MCF 10A (cell line): ENCODE data around the gene ADCY1. TPM values are rescaled to one million over a fixed set of nuclear protein-coding genes. Genes with fewer than 3 reads are reported as not detected.

Source experiments
- BruUV-seq: library from RNA; stranded (reverse); fragments of 400-500 nt; replicated peaks from 2 replicates; lab custom pipeline; 2021; lab: Mats Ljungman, UMichigan
- CTCF ChIA-PET: fragments of 300-600 bp; sonication (Branson Sonifier 250); formaldehyde crosslinking; extraction: SDS; loops from one replicate; lab custom pipeline; 2021; ENCODE audit warnings: antibody characterized with exemption, inconsistent platforms; lab: Yijun Ruan, JAX
- POLR2A ChIA-PET: fragments of 300-600, 350-650 bp; sonication (Branson Sonifier 250); formaldehyde crosslinking; extraction: SDS; loops from one replicate; lab custom pipeline; 2020; ENCODE audit warnings: antibody characterized with exemption, inconsistent platforms; lab: Yijun Ruan, JAX
- DNase-seq: peaks from one replicate; pipeline ENCODE4 v3.0.0-alpha.2; 2018; ENCODE audit not compliant: unreplicated experiment
- H3K27ac Mint-ChIP-seq: one replicate; pipeline ENCODE4 v1.8.0; 2022; ENCODE audit warnings: mild to moderate bottlenecking, low read depth, mixed read lengths; ENCODE audit not compliant: unreplicated experiment
- H3K27me3 Mint-ChIP-seq: one replicate; pipeline ENCODE4 v1.8.0; 2022; ENCODE audit warnings: mixed read lengths; ENCODE audit not compliant: insufficient read depth, unreplicated experiment
- H3K36me3 Mint-ChIP-seq: one replicate; pipeline ENCODE4 v1.8.0; 2022; ENCODE audit warnings: mild to moderate bottlenecking, moderate library complexity, mixed read lengths; ENCODE audit not compliant: insufficient read depth, unreplicated experiment
- H3K4me1 Mint-ChIP-seq: one replicate; pipeline ENCODE4 v1.8.0; 2022; ENCODE audit warnings: mixed read lengths; ENCODE audit not compliant: insufficient read depth, unreplicated experiment
- H3K4me3 Mint-ChIP-seq: one replicate; pipeline ENCODE4 v1.8.0; 2022; ENCODE audit warnings: mild to moderate bottlenecking, moderate library complexity, mixed read lengths; ENCODE audit not compliant: unreplicated experiment
- H3K9me3 Mint-ChIP-seq: one replicate; pipeline ENCODE4 v1.8.0; 2022; ENCODE audit warnings: mixed read lengths; ENCODE audit not compliant: unreplicated experiment
- CTCF ChIP-seq: fragments of 200-600 bp; IDR thresholded peaks from one replicate; pipeline ENCODE4 v1.8.0; 2022; ENCODE audit warnings: antibody characterized with exemption, mild to moderate bottlenecking; ENCODE audit not compliant: unreplicated experiment
- intact Hi-C: fragments of 100-400 bp; cut with micrococcal nuclease; formaldehyde crosslinking; loops from 2 replicates; pipeline ENCODE4 v1.14.1; 2022
- total RNA-seq: library from RNA; stranded (reverse); gene quantifications from 2 replicates; pipeline ENCODE4 v1.2.3, GENCODE V29; 2022

ADCY1 gene
- total RNA-seq, 1 experiment from 2014 or later = 0.61 TPM

- no peak for DNase-seq
- Mint-ChIP-seq H3K9me3 (peaks cover 26% of the 10 kb centered on the region), H3K4me3 (no peak overlapping the region), H3K27me3 (peaks cover 25% of the 10 kb centered on the region), H3K36me3 (no peaks in the 10 kb centered on the region), H3K4me1 (no peaks in the 10 kb centered on the region), H3K27ac (no peak overlapping the region)
- BruUV-seq = no TSS peak
- TF ChIP-seq CTCF = no peak
- POLR2A ChIA-PET = no interaction called here
- intact Hi-C loops = no loop called here
- CTCF ChIA-PET = no interaction called here
Observed at GRCh38 chr7:45617166-45617565, 43.0 kb downstream of the ADCY1 start.

DNA sequence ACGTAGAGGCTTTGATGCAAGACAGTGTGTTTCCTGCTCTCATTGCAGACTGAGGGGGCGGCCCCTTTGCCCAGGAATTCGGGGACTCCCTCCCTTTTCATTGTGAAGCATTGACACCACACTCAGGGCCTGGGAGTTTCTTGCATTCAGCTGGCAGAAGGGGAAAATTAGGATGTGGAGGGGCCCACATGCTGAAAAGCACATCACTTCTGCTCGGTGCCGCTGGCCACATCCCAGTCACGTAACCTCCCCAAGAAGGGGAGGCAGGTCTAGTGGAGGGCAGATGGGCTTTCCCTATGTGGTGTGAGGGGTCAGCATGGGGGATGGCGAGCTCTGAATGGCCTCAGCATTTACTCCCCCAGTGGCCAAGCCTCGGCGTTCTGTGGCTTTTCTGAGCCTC lies 47.9 kb downstream of the ADCY1 start:
- no peak for DNase-seq
- BruUV-seq = no TSS peak
- ChIA-PET CTCF (no interaction called here), POLR2A (no interaction called here)
- no peak overlapping the region for H3K27ac Mint-ChIP-seq
- intact Hi-C loops = no loop called here
- H3K4me3 Mint-ChIP-seq = no peak overlapping the region
- H3K4me1 Mint-ChIP-seq = no peaks in the 10 kb centered on the region
- peaks cover 13% of the 10 kb centered on the region for H3K27me3 Mint-ChIP-seq
- no peak for TF ChIP-seq CTCF
- peaks cover 19% of the 10 kb centered on the region for H3K9me3 Mint-ChIP-seq
- no peaks in the 10 kb centered on the region for H3K36me3 Mint-ChIP-seq

- no peak for TF ChIP-seq CTCF
- intact Hi-C loops = no loop called here
- CTCF ChIA-PET = no interaction called here
Observed at GRCh38 chr7:45623157-45623556, 49.0 kb downstream of the ADCY1 start.

GRCh38 chr7:45623740-45624391 lies 49.7 kb downstream of the ADCY1 start:
- DNase-seq = no peak
- BruUV-seq = no TSS peak
- intact Hi-C loops = no loop called here
- ChIA-PET POLR2A (no interaction called here), CTCF (no interaction called here)
- H3K27me3 Mint-ChIP-seq = peaks cover 13% of the 10 kb centered on the region
- H3K4me3 Mint-ChIP-seq = no peak overlapping the region
- no peaks in the 10 kb centered on the region for H3K36me3 Mint-ChIP-seq
- no peaks in the 10 kb centered on the region for H3K4me1 Mint-ChIP-seq
- no peak for TF ChIP-seq CTCF
- peaks cover 16% of the 10 kb centered on the region for H3K9me3 Mint-ChIP-seq
- H3K27ac Mint-ChIP-seq = no peak overlapping the region

More at GRCh38 chr7:45623157-45623556, 49.0 kb downstream of the ADCY1 start:
- DNase-seq = no peak
- BruUV-seq = no TSS peak
- Mint-ChIP-seq H3K9me3 (peaks cover 19% of the 10 kb centered on the region), H3K27me3 (peaks cover 13% of the 10 kb centered on the region), H3K4me3 (no peak overlapping the region), H3K27ac (no peak overlapping the region), H3K36me3 (no peaks in the 10 kb centered on the region), H3K4me1 (no peaks in the 10 kb centered on the region)
- POLR2A ChIA-PET = no interaction called here
